ENCODE results near the gene ZNF283.
"Not testable (repeated sequence)": the region's sequence is repeated elsewhere in the genome, so short reads cannot be mapped to it uniquely, and the experiment has no call there.

ZNF283 gene

DNA sequence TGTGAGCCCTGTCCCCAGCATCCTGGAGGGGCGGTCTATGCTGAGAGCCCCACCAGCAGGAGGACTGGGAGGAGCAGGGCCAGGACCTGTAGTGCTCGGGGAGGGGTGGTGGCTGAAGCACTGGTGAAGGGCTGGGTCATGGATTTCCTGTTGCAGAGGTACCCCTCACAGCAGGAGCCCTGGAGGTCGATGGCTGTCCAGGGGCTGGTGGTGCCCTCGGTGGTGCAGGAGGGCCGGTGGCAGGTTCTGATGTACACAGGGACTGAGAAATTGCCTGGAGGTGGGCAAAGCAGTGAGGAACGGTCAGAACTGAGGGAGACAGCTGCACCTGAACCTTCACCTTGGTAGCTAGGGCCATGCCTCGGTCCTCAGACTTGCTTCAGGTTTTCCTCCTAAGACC lies 29.6 kb upstream of the ZNF283 start:
- Histone ChIP-seq H3K36me3 (ENCODE audit: insufficient read depth, low read length) (no peaks in the 10 kb centered on the region), H3K4me3 (no peak overlapping the region), H3K9ac (ENCODE audit: insufficient read length) (no peak overlapping the region), H3K9me3 (ENCODE audit: low read depth, low read length) (no peaks in the 10 kb centered on the region), H3K27ac (no peak overlapping the region)
- no peak for DNase-seq (ENCODE audit: low read depth, low spot score)
- TF ChIP-seq POLR2AphosphoS5 (IDR thresholded peaks at IDR 0.05; ENCODE audit: borderline replicate concordance, low read depth, low read length), result no peak
- TF ChIP-seq FOXP2 (optimal IDR thresholded peaks at IDR 0.05; ENCODE audit: control extremely low read depth, extremely low read length, insufficient read depth), result no peak
- no peak for TF ChIP-seq EZH2 (IDR thresholded peaks at IDR 0.05)

DNA sequence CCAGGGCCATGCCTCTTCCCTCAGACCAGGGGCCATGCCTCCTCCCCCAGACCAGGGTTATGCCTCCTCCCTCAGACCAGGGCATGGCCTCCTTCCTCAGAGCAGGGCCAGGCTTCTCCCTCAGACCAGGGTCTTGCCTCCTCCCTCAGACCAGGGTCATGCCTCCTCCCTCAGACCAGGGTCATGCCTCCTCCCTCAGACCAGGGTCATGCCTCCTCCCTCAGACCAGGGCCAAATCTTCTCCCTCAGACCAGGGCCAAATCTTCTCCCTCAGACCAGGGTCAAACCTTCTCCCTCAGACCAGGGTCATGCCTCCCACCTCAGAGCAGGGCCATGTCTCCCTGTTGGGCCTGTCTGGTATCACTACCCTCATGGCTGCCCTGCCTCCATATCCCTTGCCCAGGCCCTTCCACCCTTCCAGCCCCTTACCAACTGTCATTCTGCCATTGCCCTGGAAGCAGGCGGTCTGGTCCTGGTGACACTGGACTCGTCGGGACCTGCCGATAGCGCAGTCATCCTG lies 29.0 kb upstream of the ZNF283 start:
- Histone ChIP-seq H3K36me3 (ENCODE audit: insufficient read depth, low read length) (no peaks in the 10 kb centered on the region), H3K4me3 (no peak overlapping the region; the same call in 1 of the 2 replicates), H3K9me3 (ENCODE audit: low read depth, low read length) (no peaks in the 10 kb centered on the region), H3K9ac (ENCODE audit: insufficient read length) (no peak overlapping the region), H3K27ac (no peak overlapping the region)
- TF ChIP-seq FOXP2 (optimal IDR thresholded peaks at IDR 0.05; ENCODE audit: control extremely low read depth, extremely low read length, insufficient read depth) (no peak), POLR2AphosphoS5 (IDR thresholded peaks at IDR 0.05; ENCODE audit: borderline replicate concordance, low read depth, low read length) (no peak), EZH2 (IDR thresholded peaks at IDR 0.05) (no peak)
- no peak for DNase-seq (ENCODE audit: low read depth, low spot score)

DNA sequence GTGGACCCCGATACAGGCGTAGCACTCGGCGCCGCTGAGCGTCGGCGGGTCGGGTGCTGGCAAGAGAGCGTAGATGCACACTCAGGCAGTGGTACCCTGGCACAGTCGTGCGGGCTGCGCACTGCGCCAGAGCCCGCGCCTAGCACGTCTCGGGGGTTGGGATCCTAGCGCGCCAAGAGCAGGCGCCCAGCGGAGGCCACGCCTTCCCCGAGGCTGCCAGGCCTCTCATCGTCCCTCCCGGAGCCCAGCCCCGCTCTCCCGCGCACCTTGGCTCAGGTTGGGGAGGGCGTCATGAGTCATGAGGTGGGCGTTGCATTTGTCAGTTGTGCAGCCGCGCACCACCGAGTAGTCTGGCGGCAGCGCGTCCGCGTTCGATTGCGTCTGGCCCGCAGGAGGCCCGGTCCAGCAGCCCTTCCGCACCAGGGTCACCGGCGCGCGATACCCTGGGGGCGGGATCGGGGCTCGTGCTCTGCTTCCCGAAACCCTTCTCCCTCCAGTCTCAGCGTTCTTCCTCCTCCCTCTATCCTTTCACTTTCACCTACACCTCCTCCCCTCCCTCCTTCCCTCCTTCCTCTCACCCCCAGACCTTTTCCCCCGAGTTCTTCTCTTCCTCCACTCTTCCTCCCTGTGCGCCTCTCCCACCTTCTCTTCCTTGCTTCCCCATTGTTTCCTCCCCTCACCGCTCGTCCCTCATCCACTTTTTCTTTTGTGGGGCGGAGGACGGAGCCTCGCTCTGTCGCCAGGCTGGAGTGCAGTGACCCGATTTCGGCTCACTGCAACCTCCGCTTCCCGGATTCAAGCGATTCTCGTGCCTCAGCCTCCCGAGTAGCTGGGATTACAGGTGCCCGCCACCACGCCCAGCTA lies 28.3 kb upstream of the ZNF283 start:
- no peaks in the 10 kb centered on the region for H3K9me3 ChIP-seq (ENCODE audit: low read depth, low read length)
- no peaks in the 10 kb centered on the region for H3K36me3 ChIP-seq (ENCODE audit: insufficient read depth, low read length)
- TF ChIP-seq POLR2AphosphoS5 (IDR thresholded peaks at IDR 0.05; ENCODE audit: borderline replicate concordance, low read depth, low read length) (no peak), FOXP2 (optimal IDR thresholded peaks at IDR 0.05; ENCODE audit: control extremely low read depth, extremely low read length, insufficient read depth) (no peak), EZH2 (IDR thresholded peaks at IDR 0.05) (no peak)
- no peak for DNase-seq (ENCODE audit: low read depth, low spot score)
- peak overlapping the region; percentile 43; the same call in 1 of the 2 replicates for H3K4me3 ChIP-seq
- H3K27ac ChIP-seq, result no peak overlapping the region
- no peak overlapping the region for H3K9ac ChIP-seq (ENCODE audit: insufficient read length)

DNA sequence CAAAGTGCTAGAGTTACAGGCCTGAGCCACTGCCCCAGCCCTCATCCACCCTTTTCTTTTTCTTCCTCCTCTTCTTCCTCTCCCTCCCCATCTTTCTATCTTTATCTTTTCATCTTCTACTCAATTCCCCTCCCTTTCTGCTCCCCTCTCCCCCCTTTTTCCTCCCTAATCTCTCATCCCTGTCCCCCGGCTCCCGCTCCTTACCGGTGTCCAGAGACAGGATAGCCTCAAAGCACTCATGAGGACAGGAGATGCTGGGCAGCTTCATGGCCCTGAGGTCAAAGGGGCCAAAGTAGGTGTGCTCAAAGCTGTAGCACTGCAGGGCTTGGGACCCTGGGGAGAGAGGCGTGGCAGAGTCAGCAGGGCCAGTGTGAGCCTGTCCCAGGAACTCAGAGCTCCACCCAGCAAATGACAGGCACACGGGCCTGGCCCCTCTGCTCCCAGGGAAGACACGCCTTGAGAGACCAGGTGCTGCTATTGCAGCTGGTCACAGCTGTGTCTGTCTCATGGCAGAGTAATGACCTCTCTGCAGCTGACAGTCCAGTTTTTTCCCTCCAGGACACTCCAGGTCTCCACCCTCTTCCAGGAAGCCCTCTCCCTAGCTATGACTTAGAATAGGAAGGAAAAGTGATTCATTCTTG lies 27.5 kb upstream of the ZNF283 start:
- TF ChIP-seq FOXP2 (optimal IDR thresholded peaks at IDR 0.05; ENCODE audit: control extremely low read depth, extremely low read length, insufficient read depth) (no peak), EZH2 (IDR thresholded peaks at IDR 0.05) (no peak), POLR2AphosphoS5 (IDR thresholded peaks at IDR 0.05; ENCODE audit: borderline replicate concordance, low read depth, low read length) (no peak)
- Histone ChIP-seq H3K4me3 (no peak overlapping the region), H3K9ac (ENCODE audit: insufficient read length) (no peak overlapping the region), H3K27ac (no peak overlapping the region), H3K36me3 (ENCODE audit: insufficient read depth, low read length) (no peaks in the 10 kb centered on the region), H3K9me3 (ENCODE audit: low read depth, low read length) (no peaks in the 10 kb centered on the region)
- DNase-seq (ENCODE audit: low read depth, low spot score), result no peak

DNA sequence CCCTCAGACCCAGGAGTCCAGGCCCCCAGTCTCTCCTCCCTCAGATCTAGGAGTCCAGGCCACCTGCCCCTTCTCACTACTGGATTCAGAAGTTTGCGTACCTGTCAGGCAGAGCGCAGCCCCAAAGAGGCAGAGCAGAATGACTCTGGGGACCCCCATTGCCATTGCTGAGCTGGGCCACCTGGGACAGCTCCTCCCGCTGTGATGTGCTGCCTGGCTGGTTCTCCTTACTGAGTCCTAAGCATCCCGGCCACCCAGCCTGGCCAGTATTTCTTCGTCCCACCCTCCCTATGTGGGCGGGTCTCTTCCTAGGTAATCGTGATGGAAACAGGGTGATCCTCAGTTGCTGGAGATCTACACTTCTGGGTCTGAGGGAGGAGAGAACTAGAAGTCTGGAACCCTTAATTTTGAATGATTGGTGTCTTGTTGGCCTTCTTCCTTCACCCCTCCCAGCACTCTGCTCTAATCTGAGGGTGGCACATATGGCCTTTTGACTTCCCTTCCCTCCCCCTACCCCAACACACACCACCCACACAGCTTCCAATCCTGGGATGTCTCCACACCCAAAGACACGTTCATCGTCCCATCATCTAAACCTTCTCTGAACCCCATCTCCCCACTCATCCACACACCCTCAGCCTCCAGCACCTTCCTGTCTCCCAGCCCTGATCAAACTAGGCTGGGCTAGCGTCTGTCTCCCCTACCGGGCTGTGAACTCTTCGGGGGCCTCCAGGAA lies 24.7 kb upstream of the ZNF283 start, which contains the start of gene LYPD5:
TSS of gene LYPD5 (minus strand) at position 232 of the 736 bp plus-strand sequence. CDS start at position 165, 67 bp downstream.
- H3K9ac ChIP-seq (ENCODE audit: insufficient read length), result no peak within 1 kb of the TSS

DNA sequence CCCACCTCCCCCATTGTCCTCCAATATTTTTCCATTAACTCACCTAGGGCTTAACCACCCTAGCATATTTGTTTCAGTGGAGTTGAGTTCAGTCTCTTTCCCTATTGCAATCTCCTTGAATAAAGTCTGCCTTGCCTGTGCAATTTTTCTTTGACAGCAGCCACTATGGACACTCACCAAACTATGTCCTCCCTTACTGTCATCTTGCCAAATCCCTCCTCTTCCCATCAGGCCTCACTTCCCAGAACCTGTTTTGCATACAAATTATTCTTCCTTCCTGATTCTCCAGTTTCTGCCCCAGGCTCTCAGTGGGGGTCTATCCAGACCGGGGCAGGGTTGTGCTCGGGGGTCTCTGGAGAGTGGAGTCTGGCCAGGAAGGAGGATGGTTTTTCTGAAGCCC lies 22.7 kb upstream of the ZNF283 start:
- no peaks in the 10 kb centered on the region for H3K36me3 ChIP-seq (ENCODE audit: insufficient read depth, low read length)
- no peak overlapping the region for H3K4me3 ChIP-seq
- no peak overlapping the region for H3K9ac ChIP-seq (ENCODE audit: insufficient read length)
- no peak for TF ChIP-seq EZH2 (IDR thresholded peaks at IDR 0.05)
- no peaks in the 10 kb centered on the region for H3K9me3 ChIP-seq (ENCODE audit: low read depth, low read length)
- no peak for DNase-seq (ENCODE audit: low read depth, low spot score)
- H3K27ac ChIP-seq, result no peak overlapping the region

More for the DNA sequence above, 24.7 kb upstream of the ZNF283 start, which contains the start of gene LYPD5:
- DNase-seq (ENCODE audit: low read depth, low spot score), result no peak
- TF ChIP-seq FOXP2 (optimal IDR thresholded peaks at IDR 0.05; ENCODE audit: control extremely low read depth, extremely low read length, insufficient read depth) (no peak), POLR2AphosphoS5 (IDR thresholded peaks at IDR 0.05; ENCODE audit: borderline replicate concordance, low read depth, low read length) (no peak), EZH2 (IDR thresholded peaks at IDR 0.05) (no peak)
- H3K36me3 ChIP-seq (ENCODE audit: insufficient read depth, low read length), result no peaks in the 10 kb centered on the region
- no peak within 1 kb of the TSS for H3K4me3 ChIP-seq
- no peaks in the 10 kb centered on the region for H3K9me3 ChIP-seq (ENCODE audit: low read depth, low read length)
- no peak within 1 kb of the TSS for H3K27ac ChIP-seq

DNA sequence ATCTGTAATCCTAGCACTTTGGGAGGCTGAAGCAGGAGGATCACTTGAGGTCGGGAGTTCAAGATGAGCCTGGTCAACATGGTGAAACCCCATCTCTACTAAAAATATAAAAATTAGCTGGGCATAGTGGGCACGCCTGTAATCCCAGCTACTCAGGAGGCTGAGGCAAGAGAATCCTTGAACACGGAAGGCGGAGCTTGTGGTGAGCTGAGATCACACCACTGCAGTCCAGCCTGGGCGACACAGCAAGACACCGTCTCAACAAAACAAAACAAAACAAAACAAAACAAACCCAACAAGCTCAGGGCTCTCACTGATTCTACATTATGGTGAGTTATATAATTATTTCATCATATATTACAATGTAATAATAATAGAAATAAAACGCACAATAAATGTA lies 20.7 kb upstream of the ZNF283 start:
- H3K36me3 ChIP-seq (ENCODE audit: insufficient read depth, low read length); H3K4me3 ChIP-seq; H3K9me3 ChIP-seq (ENCODE audit: low read depth, low read length); H3K27ac ChIP-seq; H3K9ac ChIP-seq (ENCODE audit: insufficient read length); DNase-seq (ENCODE audit: low read depth, low spot score): not testable (repeated sequence)

DNA sequence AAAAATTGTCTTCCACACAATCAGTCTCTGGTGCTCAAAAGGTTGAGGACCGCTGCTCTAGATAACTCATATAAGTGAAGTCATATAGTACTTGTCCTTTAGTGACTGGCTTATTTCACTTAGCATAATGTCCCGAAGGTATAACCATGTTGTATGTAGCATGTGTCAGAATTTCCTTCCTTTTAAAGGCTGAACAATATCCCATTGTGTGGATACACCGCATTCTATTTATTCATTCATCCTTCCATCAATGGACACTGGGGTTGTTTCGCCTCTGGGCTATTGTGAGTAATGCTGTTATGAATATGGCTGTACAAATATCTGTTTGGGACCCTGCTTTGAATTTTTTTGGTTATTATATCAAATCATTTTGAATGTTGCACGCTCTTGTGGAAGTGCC lies 20.3 kb upstream of the ZNF283 start:
- Histone ChIP-seq H3K36me3 (ENCODE audit: insufficient read depth, low read length) (no peaks in the 10 kb centered on the region), H3K27ac (no peak overlapping the region), H3K9me3 (ENCODE audit: low read depth, low read length) (no peaks in the 10 kb centered on the region), H3K4me3 (no peak overlapping the region), H3K9ac (ENCODE audit: insufficient read length) (no peak overlapping the region)
- no peak for DNase-seq (ENCODE audit: low read depth, low spot score)
- TF ChIP-seq FOXP2 (optimal IDR thresholded peaks at IDR 0.05; ENCODE audit: control extremely low read depth, extremely low read length, insufficient read depth), result no peak
- TF ChIP-seq EZH2 (IDR thresholded peaks at IDR 0.05), result no peak
- no peak for TF ChIP-seq POLR2AphosphoS5 (IDR thresholded peaks at IDR 0.05; ENCODE audit: borderline replicate concordance, low read depth, low read length)

All from SK-N-MC (cell line).